NOMO-1 (cell line): ENCODE data around the gene SERPINB7.

Experiments
- DNase-seq, 2 experiments: peaks; one replicate each; lab custom pipeline; 2025; ENCODE audit not compliant: unreplicated experiment in 2 of 2; lab: John Stamatoyannopoulos, UW

SERPINB7 gene

DNA sequence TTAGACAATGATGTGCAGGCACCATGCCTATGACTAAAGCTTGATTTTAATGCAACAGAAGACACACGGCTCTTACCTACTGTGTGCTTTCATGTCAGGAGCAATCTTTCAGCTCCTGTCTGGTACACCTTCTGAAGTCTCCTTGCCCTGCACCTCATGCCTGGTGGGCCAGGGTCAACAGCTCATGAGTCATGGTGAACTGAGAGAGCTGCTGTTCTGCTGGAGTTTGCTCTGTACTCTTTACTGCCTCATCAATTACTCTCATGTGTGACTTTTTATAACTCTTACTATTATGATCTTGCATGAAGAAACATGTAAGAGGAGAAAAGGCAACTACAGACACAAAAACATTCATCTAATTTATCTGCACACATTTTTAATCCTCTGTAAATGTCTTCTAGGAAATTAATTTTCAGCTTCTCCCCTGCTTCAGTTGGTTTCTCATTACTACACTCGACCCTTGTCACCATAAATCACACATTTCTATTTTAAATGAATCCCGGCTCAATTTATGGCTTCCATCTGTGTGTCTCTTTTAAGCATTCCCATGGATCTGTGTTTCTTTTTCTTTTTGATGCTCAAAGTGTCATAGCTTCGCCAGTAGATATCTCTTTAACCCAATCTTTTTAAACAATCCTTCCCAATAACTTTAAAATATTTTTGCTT, 9.7 kb downstream of the SERPINB7 start:
- no peak for DNase-seq

DNA sequence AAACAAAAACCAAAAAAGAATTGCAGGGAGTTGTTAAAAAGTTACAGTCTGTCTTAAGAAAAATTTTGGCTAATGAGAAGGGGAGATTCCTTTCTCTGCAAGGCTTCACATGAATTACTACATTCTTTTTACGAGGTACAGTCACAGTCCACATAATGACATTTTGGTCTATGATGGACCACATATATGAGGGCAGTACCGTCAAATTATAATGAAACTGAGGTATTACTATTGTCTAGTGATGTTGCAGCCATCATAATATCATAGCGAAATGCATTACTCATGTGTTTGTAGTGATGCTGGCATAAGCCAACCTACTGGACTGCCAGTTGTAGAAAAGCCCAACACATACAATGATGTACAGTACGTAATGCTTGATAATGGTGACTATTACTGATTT, 12.5 kb downstream of the SERPINB7 start:
- no peak for DNase-seq

DNA sequence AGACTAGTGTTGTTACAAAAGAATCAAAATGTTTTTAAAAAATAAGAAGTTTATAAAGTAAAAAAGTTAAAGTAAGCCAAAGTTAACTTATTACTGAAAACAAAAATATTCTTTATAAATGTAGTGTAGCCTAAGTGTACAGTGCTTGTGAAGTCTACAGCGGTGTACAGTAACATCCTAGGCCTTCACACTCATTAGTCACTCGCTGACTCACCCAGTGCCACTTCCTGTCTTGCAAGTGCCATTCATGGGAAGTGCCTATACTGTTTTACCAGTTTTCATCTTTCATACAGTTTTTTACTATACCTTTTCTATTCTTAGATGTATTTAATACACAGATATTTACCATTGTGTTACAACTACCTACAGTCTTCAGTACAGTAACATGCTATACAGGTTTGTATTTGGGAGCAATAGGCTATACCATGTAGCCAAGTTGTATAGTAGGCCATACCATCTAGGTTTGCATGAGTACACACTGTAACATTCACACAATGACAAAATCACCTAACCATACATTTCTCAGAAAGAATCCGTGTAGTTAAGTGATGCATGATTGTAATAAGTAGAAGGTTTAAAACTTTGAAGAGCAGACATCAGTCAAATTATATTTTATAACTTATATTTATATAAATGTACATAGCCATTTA, 13.4 kb downstream of the SERPINB7 start:
- peak; percentile 73 to 91 for DNase-seq

DNA sequence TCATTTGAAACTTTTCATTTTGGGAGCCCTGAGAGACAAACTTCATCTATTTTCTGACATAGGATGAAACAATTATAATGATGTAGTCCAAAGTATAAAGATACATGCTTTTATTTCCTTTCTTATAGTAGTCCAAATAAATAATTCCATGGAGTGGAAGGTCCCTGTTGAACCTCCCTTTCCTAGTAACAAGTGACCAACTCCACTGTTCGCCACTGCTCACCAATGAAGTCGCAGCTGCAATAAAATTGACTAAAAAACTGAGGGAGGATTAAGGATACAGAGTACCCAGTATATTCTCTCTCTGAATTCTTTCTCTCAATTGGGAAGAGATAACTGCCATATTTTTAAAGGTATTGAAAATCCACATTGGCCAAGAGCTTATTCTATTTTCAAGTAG, 14.1 kb downstream of the SERPINB7 start:
- DNase-seq = no peak

DNA sequence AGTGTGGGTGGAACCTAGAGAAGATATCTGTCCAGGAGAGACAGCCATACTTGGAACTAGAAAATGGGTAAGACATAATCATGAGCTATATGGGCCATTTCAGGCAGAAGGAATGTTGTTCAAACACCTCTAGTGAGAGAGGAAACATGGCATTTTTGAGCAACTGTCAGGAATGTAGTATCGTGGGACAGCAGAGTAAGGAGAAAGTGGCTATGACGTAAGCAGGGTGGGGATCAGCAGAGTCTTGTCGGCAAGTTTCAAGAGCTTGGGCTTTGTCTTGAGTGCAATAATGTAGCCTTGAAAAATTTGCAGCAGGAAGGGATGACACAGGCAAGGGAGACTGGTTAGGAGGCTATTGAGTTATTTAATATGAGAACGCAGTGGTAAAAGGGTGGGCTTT, 20.4 kb downstream of the SERPINB7 start:
- no peak for DNase-seq

DNA sequence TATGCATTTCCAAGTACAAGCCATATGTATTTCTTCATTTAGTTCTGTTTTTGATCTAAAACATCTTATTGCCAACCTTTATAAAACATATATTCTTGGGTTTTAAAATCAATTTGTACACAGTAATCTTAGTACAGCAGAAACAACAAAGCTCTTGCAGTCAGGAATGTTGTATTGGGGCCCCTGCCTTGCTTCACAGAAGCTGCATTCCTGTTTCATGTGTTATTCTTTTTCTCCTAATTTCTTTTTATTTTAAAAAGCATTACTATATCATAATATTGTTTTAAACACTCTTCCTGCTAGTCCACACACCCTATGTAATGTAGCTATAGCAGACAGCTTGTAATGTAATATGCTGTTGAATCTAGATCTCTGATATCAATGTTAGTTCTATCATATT, 24.0 kb downstream of the SERPINB7 start:
- no peak for DNase-seq

DNA sequence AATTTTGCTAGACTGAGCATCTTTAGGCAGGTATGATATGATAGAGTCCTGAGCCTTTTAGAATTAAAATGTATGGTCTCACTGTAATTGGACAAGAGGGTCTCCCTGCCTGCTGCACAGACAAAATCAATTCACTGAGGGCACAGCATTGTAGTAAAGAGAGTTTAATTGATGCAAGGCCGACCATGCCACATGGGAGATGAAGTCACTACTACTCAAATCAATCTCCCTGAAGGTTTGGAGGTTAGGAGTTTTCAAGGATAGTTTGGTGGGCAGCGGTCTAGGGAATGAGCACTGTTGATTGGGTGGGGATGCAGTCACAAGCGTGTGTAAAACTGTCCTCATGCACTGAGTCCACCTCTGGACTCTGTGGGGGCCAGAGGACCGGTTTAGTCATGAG, 26.1 kb downstream of the SERPINB7 start:
- no peak for DNase-seq

DNA sequence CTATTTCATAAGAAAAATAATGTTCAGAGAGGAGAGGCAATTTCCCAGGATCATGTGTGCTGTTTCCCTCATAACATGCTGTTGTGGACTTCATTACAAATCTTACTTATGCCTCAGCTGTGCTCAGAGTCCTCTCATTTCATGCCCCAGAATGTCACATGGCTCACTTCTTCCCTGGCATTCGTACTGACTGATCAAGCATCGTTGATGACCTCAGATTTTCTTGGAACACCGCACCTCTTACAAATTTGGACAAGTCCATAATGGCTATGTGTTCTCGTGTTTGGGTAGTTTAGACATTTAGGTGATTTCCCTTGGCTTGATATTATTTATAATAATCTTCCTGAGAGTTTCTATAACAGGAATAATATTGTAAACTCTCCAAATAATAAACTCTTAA, 32.9 kb downstream of the SERPINB7 start:
- DNase-seq = no peak

DNA sequence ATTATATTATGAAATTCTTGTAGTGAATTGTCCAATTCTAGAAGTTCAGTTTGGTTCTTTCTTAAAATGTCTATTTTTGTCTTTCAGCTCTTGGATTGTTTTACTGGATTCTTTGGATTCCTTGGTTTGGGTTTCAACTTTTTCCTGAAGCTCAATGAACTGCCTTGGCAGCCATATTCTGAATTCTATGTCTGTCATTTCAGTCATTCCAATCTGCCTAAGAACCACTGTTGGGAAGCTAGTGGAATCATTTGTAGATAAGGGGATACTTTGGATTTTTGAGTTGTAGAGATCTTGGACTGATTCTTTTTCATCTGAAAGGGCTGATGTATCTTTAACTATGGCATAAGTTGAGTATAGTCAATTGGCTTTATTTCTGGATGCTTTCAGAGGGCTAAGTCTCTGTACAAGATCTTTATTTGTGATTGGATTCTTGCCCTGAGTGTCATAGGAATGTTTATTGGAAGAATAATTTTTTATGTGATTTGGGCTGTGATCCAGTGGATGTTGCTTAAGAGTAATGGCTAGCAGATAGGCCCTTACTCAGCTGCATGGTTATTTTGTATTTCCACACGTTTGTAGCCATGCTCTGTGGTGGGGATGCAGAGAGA, 42.3 kb downstream of the SERPINB7 start:
- DNase-seq = no peak

DNA sequence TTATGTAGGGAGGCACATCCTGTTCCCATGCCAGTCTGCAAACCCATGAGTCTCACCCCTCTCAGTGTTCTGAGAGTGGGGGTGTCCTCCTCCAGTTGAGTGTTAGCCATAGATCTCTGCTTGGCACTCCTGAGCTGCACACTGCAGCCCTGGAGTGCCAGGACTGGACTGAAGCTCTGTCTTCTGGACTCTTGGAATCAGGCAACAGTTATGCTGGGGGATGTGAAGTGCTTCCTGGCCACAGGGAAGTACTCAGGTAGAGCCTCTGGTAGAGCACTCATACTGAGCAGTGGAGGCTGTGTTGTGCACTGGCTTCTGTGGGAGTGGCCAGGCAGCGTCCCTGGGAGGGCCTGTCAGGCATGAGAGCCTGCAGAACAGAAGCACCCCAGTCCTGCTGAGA, 43.0 kb downstream of the SERPINB7 start:
- no peak for DNase-seq

DNA sequence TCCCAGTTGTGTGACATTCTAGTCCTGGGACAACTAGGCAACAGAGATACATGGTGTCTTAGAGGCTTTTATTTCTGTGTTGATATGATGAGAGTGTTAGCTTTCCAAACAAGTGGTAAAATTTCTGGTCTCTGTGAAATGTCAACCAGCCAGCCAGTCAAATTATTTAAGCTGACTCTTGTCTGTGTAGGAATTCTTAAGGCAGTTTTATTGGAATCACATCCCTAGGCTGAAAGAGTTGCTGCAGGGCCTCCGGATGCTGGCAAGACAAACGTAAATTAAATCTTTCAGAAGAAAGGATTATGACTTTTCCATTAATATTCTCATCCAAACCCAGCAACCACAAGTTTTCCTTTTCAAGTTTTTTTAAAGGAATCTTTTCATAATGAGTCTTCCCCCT, 44.6 kb downstream of the SERPINB7 start:
- no peak for DNase-seq

DNA sequence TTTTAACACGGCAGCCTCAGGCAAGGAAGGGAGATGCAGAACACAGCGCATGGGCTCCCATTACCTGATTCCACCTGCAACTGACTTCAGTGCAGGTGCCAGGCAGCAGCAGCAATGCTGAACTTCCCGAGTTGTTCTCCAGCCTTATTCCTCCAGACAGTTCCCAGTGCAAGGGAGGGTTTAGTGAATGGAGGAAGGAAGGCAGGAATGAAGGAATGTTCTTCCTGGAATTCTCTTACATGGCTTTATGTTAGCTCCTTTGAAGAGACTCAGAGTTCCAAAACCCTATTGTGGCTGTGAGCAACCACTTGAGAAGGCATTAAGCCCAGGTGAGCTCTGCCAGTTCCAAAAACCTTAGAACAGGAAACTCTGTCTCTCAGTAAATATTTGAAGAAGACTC, 45.5 kb downstream of the SERPINB7 start:
- DNase-seq = no peak

DNA sequence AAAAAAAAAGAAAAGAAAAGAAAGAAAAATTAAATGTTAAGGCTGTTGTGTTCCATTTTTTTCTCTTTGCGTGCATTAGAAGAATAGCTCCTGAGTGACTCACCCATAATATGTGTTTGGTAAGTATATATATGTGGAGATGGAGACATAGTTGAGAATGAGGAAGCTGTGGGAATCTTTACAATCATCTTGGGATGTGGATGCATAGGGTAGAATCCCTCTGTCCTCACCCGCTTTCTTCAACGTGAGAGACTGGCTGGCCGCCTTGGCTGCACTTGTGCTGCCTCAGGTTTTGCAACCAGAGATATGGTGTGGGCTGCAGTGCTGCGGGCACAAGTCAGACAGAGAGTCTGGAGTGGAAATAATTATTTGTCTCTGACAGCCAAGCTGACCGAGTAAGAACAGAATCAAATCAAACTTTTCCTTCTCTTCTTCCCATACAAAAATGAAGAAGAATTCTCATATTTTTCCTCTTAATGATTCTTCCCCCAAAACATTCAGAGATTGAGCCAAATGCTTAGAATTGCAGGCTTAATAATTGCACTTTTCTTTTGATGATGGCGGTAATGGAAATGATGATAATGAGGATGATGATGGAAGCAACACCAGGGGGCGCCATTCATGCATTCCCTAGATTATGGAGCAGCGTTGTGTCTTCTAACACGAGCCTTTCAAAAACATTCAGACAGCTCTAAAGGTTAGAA, 48.5 kb downstream of the SERPINB7 start:
- no peak for DNase-seq

DNA sequence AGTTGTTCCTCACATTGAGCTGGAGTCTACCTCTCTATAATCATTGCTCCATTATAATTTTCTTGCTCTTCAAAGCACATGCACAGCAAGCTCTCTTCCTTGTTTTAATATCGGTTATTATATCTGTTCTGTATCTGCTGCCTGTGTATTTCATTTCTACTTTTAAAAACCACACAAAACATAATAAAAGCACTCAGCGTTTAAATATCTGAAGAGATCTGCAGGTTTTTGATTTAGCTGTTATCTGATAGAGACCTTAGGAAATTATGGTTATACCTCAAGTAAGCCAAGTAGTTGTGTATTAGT, 49.0 kb downstream of the SERPINB7 start:
- DNase-seq = no peak

DNA sequence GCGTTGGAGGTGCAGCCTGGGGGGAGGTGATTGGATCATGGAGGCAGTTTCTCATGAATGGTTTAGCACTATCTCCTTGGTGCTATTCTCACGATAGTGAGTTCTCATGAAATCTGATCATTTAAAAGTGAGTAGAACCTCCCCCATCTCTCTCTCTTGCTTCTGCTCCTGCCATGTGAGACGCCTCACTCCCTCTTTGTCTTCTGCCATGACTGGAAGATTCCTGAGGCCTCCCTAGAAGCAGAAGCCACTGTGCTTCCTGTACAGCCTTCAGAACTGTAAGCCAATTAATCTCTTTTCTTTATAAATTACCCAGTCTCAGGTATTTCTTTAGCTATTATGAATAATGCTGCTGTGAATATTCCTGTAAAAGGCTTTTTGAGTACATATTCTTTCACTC, 52.9 kb downstream of the SERPINB7 start:
- no peak for DNase-seq

DNA sequence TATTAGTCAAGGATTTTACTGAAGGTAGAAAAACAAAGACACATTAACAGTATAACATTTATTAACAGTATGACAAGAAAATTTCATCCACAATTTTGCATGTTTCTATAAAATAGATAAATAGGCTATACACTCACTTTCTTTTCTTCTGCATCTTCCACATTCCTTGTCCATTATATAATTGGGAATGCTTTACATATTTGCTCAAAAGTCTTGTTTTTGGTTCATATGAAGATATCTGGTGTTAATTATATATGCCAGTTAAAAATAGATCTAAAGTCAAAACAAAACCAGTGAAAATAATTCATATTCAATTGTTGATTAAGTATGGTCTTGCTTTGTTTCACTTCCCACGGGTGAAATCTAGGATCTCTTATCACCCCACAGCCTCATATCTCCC, 53.4 kb downstream of the SERPINB7 start:
- no peak for DNase-seq

DNA sequence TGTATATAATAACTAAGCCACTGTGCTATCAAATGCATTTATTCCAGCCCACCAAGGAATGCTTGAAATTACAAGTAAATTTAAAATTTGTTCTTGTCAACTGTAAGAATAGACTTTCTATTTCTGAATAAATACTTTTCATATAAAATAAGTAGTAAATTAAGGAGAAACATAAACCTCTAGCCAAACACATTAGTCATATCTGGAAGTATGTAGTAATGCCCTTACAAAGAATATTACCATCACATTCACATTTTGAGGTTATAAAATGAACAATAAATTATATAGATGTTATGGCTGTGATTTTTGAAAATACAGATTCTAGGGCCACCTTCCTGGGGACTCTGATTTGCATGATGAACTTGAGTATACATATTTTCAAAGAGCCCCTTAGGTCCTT, 54.7 kb downstream of the SERPINB7 start:
- DNase-seq = no peak

DNA sequence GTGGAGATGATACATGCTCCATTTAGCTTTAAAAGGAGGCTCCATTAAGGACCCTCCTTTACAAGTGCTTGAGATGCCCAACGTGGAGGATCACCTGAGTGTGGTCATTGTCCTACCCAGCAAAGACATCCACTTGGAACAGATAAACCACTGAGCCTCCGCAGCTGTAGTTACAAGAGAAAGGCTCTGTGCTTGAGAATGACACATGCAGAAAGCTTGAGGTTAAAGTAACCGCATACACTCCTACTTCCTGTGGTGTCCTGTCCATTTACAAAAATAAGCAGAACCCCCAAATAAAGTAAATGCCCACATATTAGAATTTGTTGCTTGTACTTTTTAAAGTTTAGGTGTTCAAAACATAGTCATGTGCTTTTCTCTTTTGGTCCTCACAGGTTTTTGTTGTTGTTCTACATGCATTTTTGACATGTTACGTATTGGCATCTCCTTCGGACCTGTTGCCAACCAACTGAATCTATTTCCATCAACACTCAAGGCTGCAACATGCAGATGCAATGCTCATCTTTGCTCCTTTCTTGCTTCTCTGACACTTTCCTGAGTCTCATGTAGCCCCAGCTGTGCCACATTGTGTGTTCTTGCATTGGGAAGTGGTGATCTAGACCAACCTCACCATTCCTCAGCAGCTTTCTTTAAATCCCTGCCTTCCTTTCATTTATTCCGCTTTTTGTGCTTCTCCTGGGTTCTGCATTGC, 56.0 kb downstream of the SERPINB7 start:
- DNase-seq = peak; percentile 63 to 92

DNA sequence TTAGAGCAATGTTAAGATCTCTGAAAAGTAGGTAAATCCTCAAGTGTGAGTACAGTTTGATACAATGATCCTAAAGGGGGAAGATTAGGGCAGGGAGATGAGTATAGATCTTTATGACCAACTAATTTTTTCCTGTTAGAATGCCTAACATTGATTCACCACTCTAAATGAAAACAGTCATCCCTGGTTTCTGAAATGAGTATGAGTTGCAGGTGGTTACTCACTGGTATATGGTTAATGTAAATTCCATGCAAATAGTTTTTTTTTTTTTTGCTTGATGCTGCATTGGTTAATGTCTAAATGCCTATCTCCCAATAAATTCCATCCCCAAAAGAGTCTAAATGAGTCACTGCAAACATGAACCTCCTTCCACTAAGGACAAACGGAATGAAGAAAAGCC, 57.3 kb downstream of the SERPINB7 start:
- no peak for DNase-seq

DNA sequence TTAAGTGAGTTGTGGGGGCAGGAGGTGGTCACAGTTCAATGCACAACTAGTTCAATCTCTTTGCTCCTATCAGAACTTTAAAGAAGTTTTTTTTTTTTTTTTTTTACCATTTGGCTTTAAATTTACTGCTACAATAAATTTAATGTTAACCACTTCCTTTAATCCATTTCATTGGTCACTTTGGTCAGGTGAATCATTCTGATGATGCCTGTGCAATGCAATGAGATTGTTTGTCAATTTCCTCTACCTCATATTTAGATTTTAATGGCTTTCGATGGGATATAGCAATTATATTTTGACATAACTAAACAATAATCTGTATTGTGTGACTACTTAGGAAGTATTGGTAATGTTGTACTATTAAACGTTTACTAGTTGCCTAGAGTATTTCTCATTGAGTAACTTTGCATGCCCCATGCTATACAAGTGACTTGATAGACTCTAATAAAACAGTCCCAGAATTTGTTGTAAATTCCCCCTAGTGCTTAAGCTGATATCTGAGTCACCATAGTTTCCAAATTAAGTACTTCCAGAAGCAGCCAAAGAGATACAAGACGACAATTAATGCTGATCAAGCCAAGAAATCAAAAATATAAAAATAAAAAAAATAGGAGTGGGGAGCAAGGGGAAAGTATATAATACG, 59.4 kb downstream of the SERPINB7 start:
- peak in 1 of 2 experiments; percentile 64 for DNase-seq

DNA sequence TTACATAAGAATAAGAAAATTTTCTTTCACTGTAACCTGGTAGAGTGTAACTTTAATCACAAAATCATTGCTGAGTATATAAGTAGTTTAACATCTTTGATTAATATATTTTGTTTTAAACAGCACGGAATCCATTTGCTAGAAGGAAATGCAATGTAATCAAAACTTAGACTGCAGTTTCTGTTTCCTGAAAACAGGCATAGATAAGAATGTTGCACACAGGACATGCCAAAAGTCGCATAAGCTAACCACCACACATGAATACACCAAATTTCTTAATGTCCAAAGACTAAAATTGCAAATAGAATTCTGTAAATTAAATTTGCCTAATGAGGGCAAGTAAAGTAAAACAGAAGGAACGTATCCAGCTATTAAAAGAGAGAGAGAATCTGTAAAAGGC, 61.2 kb downstream of the SERPINB7 start:
- DNase-seq = no peak
